ENCODE measurements around the gene SLC6A11.

Gene SLC6A11

GRCh38 chr3:10816019-10816862 lies at the start of gene SLC6A11:
SLC6A11 (plus strand) TSS chr3:10816228; CDS start chr3:10816266, 38 bp downstream.
- no peaks in the 10 kb centered on the region for H3K36me3 ChIP-seq (ENCODE audit: control insufficient read depth, low read depth, low read length)
- H3K27ac ChIP-seq (ENCODE audit: low read length): no peak within 1 kb of the TSS
- H3K4me3 ChIP-seq (ENCODE audit: low read length): peak within 1 kb of the TSS; percentile 54
- H3K27me3 ChIP-seq (ENCODE audit: control insufficient read depth, insufficient read depth, low read length): peaks cover 42% of the 10 kb centered on the region
- H3K9me3 ChIP-seq (ENCODE audit: control insufficient read depth, low read depth, low read length): no peaks in the 10 kb centered on the region
- no peaks in the 10 kb centered on the region for H3K4me1 ChIP-seq (ENCODE audit: control insufficient read depth, low read depth, low read length)
- peak within 1 kb of the TSS; percentile 40 for H3K9ac ChIP-seq (ENCODE audit: low read length)

- no peaks in the 10 kb centered on the region for H3K36me3 ChIP-seq (ENCODE audit: control insufficient read depth, low read depth, low read length)
- no peaks in the 10 kb centered on the region for H3K9me3 ChIP-seq (ENCODE audit: control insufficient read depth, low read depth, low read length)
- H3K27ac ChIP-seq (ENCODE audit: low read length): no peak overlapping the region
- H3K4me1 ChIP-seq (ENCODE audit: control insufficient read depth, low read depth, low read length): no peaks in the 10 kb centered on the region
- no peaks in the 10 kb centered on the region for H3K27me3 ChIP-seq (ENCODE audit: control insufficient read depth, insufficient read depth, low read length)
- H3K4me3 ChIP-seq (ENCODE audit: low read length): no peak overlapping the region
- H3K9ac ChIP-seq (ENCODE audit: low read length): no peak overlapping the region
These were observed 47.2 kb upstream of the SLC6A11 start for GRCh38 chr3:10768708-10769394.

- H3K27ac ChIP-seq (ENCODE audit: low read length): no peak overlapping the region
- H3K36me3 ChIP-seq (ENCODE audit: control insufficient read depth, low read depth, low read length): no peaks in the 10 kb centered on the region
- H3K9ac ChIP-seq (ENCODE audit: low read length): no peak overlapping the region
These were observed 45.5 kb upstream of the SLC6A11 start for GRCh38 chr3:10770547-10770946.

GRCh38 chr3:10770981-10771380 lies 45.0 kb upstream of the SLC6A11 start:
- Histone ChIP-seq H3K4me1 (ENCODE audit: control insufficient read depth, low read depth, low read length) (no peaks in the 10 kb centered on the region), H3K36me3 (ENCODE audit: control insufficient read depth, low read depth, low read length) (no peaks in the 10 kb centered on the region), H3K9ac (ENCODE audit: low read length) (no peak overlapping the region), H3K9me3 (ENCODE audit: control insufficient read depth, low read depth, low read length) (no peaks in the 10 kb centered on the region), H3K4me3 (ENCODE audit: low read length) (no peak overlapping the region), H3K27ac (ENCODE audit: low read length) (no peak overlapping the region), H3K27me3 (ENCODE audit: control insufficient read depth, insufficient read depth, low read length) (no peaks in the 10 kb centered on the region)

More at GRCh38 chr3:10770547-10770946, 45.5 kb upstream of the SLC6A11 start:
- H3K9me3 ChIP-seq (ENCODE audit: control insufficient read depth, low read depth, low read length): no peaks in the 10 kb centered on the region
- H3K4me1 ChIP-seq (ENCODE audit: control insufficient read depth, low read depth, low read length): no peaks in the 10 kb centered on the region
- no peak overlapping the region for H3K4me3 ChIP-seq (ENCODE audit: low read length)
- no peaks in the 10 kb centered on the region for H3K27me3 ChIP-seq (ENCODE audit: control insufficient read depth, insufficient read depth, low read length)

GRCh38 chr3:10771486-10772270 lies 44.4 kb upstream of the SLC6A11 start:
- Histone ChIP-seq H3K27me3 (ENCODE audit: control insufficient read depth, insufficient read depth, low read length) (no peaks in the 10 kb centered on the region), H3K4me3 (ENCODE audit: low read length) (no peak overlapping the region), H3K4me1 (ENCODE audit: control insufficient read depth, low read depth, low read length) (no peaks in the 10 kb centered on the region), H3K27ac (ENCODE audit: low read length) (no peak overlapping the region), H3K36me3 (ENCODE audit: control insufficient read depth, low read depth, low read length) (no peaks in the 10 kb centered on the region), H3K9ac (ENCODE audit: low read length) (no peak overlapping the region), H3K9me3 (ENCODE audit: control insufficient read depth, low read depth, low read length) (no peaks in the 10 kb centered on the region)

- Histone ChIP-seq H3K27ac (ENCODE audit: low read length) (no peak overlapping the region), H3K9ac (ENCODE audit: low read length) (no peak overlapping the region), H3K36me3 (ENCODE audit: control insufficient read depth, low read depth, low read length) (no peaks in the 10 kb centered on the region), H3K4me1 (ENCODE audit: control insufficient read depth, low read depth, low read length) (no peaks in the 10 kb centered on the region), H3K4me3 (ENCODE audit: low read length) (no peak overlapping the region), H3K27me3 (ENCODE audit: control insufficient read depth, insufficient read depth, low read length) (no peaks in the 10 kb centered on the region), H3K9me3 (ENCODE audit: control insufficient read depth, low read depth, low read length) (no peaks in the 10 kb centered on the region)
These were observed 43.5 kb upstream of the SLC6A11 start for GRCh38 chr3:10772271-10773161.

GRCh38 chr3:10774129-10774670 lies 41.8 kb upstream of the SLC6A11 start:
- H3K27me3 ChIP-seq (ENCODE audit: control insufficient read depth, insufficient read depth, low read length): no peaks in the 10 kb centered on the region
- no peak overlapping the region for H3K9ac ChIP-seq (ENCODE audit: low read length)
- H3K36me3 ChIP-seq (ENCODE audit: control insufficient read depth, low read depth, low read length): no peaks in the 10 kb centered on the region
- H3K27ac ChIP-seq (ENCODE audit: low read length): no peak overlapping the region
- no peak overlapping the region for H3K4me3 ChIP-seq (ENCODE audit: low read length)
- H3K9me3 ChIP-seq (ENCODE audit: control insufficient read depth, low read depth, low read length): no peaks in the 10 kb centered on the region
- H3K4me1 ChIP-seq (ENCODE audit: control insufficient read depth, low read depth, low read length): no peaks in the 10 kb centered on the region

- no peak overlapping the region for H3K4me3 ChIP-seq (ENCODE audit: low read length)
- no peaks in the 10 kb centered on the region for H3K27me3 ChIP-seq (ENCODE audit: control insufficient read depth, insufficient read depth, low read length)
- H3K4me1 ChIP-seq (ENCODE audit: control insufficient read depth, low read depth, low read length): no peaks in the 10 kb centered on the region
- H3K9me3 ChIP-seq (ENCODE audit: control insufficient read depth, low read depth, low read length): no peaks in the 10 kb centered on the region
- H3K27ac ChIP-seq (ENCODE audit: low read length): no peak overlapping the region
- no peaks in the 10 kb centered on the region for H3K36me3 ChIP-seq (ENCODE audit: control insufficient read depth, low read depth, low read length)
- H3K9ac ChIP-seq (ENCODE audit: low read length): no peak overlapping the region
These were observed 41.2 kb upstream of the SLC6A11 start for GRCh38 chr3:10774825-10775224.

GRCh38 chr3:10775259-10775658 lies 40.8 kb upstream of the SLC6A11 start:
- no peaks in the 10 kb centered on the region for H3K4me1 ChIP-seq (ENCODE audit: control insufficient read depth, low read depth, low read length)
- no peak overlapping the region for H3K9ac ChIP-seq (ENCODE audit: low read length)
- H3K4me3 ChIP-seq (ENCODE audit: low read length): no peak overlapping the region
- H3K36me3 ChIP-seq (ENCODE audit: control insufficient read depth, low read depth, low read length): no peaks in the 10 kb centered on the region
- no peak overlapping the region for H3K27ac ChIP-seq (ENCODE audit: low read length)
- H3K9me3 ChIP-seq (ENCODE audit: control insufficient read depth, low read depth, low read length): no peaks in the 10 kb centered on the region
- H3K27me3 ChIP-seq (ENCODE audit: control insufficient read depth, insufficient read depth, low read length): no peaks in the 10 kb centered on the region

GRCh38 chr3:10775828-10776227 lies 40.2 kb upstream of the SLC6A11 start:
- Histone ChIP-seq H3K36me3 (ENCODE audit: control insufficient read depth, low read depth, low read length) (no peaks in the 10 kb centered on the region), H3K9me3 (ENCODE audit: control insufficient read depth, low read depth, low read length) (no peaks in the 10 kb centered on the region), H3K4me1 (ENCODE audit: control insufficient read depth, low read depth, low read length) (no peaks in the 10 kb centered on the region), H3K4me3 (ENCODE audit: low read length) (no peak overlapping the region), H3K9ac (ENCODE audit: low read length) (no peak overlapping the region), H3K27ac (ENCODE audit: low read length) (no peak overlapping the region), H3K27me3 (ENCODE audit: control insufficient read depth, insufficient read depth, low read length) (no peaks in the 10 kb centered on the region)

Data from iPS-18a (cell line).